Stimulated activated CD4-positive, alpha-beta T cell treated with anti-CD3 and anti-CD28 coated beads, TNF-alpha, amount 100 ng/mL, for 48 hours (primary cell): ENCODE data around the gene MYCN.
"Not testable (repeated sequence)": the region's sequence is repeated elsewhere in the genome, so short reads cannot be mapped to it uniquely, and the experiment has no call there.

Experiments
- DNase-seq, 3 donors: peaks; one replicate each; pipeline ENCODE4 v3.0.0-alpha.2; 2020; ENCODE audit warnings: low read depth in 3 of 3

The MYCN gene

GRCh38 chr2:15939854-15940660 lies at the start of gene MYCN:
Gene MYCN (plus strand): TSS chr2:15940550. CDS start chr2:15942065, 1,515 bp downstream.
- peak in 1 of 3 donors; percentile 35 for DNase-seq

- no peak for DNase-seq
Observed at GRCh38 chr2:15890936-15891905, 49.1 kb upstream of the MYCN start.

DNA sequence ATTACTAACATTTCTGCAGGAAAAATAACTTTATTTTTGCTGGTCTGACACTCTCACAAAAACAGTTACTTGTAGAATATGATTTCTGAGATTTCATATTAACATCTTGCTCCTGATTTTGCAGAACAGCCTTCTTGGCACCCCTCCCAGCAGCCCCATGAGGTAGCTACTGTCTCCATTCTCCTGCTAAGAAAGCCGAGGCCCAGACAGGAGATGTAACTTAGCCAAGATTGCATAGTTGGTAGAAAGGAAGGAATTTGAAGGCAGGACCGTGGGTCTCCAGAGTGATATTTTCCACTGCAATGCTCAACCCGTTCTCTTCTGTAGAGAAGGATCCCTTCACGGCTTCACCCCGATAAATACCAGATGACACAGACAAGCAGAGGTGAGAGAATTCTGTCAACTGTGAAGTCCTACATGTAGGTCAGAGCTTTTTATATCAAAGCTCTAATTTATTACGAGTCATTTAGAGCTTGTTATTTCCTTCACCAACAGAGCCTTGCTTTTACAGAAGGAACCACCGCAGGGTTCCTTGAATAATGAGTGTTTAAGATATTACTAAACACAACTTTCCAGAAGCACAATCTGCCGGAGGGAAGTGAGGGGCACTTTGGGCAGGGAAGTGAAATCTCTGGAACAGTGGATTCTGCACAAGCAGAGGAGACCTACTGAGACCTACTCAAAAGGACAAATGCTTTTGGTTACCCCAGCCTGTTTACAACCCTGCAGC lies 48.0 kb upstream of the MYCN start:
- no peak for DNase-seq

GRCh38 chr2:15893085-15893484 lies 47.3 kb upstream of the MYCN start:
- DNase-seq, result no peak

GRCh38 chr2:15893689-15894480 lies 46.5 kb upstream of the MYCN start:
- DNase-seq, result no peak

- no peak for DNase-seq
Observed at GRCh38 chr2:15894481-15895144, 45.7 kb upstream of the MYCN start.

DNA sequence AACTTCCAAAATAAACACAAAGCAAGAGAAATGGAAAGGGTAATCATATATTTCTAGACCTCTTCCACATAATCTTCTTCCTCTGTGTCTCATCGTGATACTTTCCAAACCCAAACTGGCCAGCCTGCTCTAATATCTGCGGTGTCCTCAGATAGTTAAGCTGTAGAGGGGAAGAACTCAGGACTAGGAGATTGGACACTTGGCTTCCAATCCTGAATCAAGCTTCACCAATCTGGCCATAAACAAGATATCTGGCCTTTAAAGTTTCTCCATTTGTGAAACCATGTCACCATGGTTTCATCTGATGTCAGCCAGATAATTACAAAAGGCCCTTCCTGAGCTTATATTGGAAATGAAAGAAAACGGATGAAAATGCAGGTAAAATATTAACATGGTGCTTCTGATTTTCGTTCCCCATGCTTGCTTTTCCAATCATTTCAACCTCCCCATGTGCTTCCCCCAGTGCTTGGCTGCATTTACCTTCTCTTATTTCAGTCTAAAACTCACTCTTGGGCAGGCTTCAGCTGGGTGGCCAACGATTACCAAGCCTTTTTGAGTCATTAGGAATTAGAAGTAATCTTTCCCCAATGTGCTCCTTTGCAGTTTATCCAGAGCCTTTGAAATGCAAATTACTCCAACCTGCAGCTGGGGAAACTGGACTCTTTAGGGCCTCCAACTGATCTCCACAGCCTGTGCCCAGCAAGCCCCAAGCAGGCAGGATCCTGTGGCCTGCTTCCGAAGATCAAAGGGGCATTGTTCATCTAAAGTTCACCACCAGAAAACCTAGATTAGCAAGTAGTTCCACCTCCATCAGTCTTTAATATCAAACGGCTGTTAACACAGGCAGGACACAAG lies 44.5 kb upstream of the MYCN start:
- DNase-seq, result no peak

GRCh38 chr2:15896859-15897258 lies 43.5 kb upstream of the MYCN start:
- no peak for DNase-seq

DNA sequence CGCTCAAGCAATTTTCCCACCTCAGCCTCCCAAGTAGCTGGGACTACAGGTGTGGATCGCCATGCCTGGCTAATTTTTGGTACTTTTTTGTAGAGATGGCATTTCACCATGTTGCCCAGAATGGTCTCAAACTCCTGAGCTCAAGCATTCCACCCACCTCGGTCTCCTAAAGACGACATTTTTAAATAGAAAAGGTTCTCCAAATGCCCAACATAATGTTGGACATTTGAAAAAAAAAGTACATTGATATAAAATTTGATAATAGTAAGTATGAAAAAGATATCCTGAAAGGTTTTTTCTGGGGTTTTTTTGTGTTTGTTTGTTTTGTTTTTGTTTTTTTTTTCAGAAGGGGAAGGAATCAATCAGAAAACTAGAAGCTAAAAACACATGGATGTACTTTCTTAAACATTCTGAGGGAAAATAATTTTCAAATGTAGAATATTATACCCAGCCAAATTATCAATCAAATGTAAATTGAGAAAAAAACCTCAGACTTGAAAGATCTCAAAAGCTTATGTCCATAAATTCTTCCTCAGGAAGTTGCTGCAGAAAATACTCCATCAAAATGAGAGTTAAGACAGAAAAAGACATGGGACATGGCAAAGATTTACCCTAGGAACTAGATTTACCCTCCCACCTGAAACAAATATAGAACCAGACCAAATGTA lies 42.8 kb upstream of the MYCN start:
- no peak for DNase-seq

GRCh38 chr2:15899327-15899612 lies 41.1 kb upstream of the MYCN start:
- DNase-seq, result no peak

DNA sequence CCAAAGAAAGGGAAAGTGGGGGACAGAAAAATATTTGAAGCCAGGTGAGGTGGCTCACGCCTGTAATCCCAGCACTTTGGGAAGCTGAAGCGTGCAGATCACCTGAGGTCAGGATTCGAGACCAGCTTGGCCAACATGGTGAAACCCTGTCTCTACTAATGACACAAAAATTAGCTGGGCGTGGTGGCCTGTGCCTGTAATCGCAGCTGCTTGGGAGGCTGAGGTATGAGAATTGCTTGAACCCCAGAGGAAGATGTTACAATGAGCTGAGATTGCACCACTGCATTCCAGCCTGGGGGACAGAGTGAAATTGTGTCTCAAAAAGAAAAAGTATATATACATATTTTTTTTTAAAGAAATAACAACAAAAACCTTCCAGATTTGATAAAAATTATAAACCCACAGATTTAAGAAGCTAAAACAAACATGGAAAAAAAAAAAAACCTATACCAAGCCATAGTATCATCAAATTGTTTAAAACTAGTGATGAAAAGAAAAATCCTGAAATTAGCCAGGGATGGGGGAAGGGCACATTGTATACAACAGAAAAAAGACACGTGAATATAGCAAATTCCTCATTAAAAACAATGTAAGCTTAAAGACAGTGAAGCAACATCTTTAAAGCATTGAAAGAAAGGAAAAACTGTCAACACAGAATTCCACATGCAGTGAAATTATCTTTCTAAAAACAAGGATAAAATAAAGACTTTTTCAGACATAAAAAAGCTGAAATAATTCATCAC lies 40.4 kb upstream of the MYCN start:
- no peak for DNase-seq

GRCh38 chr2:15901095-15901807 lies 39.1 kb upstream of the MYCN start:
- DNase-seq, result no peak

GRCh38 chr2:15901808-15902130 lies 38.6 kb upstream of the MYCN start:
- no peak for DNase-seq

DNA sequence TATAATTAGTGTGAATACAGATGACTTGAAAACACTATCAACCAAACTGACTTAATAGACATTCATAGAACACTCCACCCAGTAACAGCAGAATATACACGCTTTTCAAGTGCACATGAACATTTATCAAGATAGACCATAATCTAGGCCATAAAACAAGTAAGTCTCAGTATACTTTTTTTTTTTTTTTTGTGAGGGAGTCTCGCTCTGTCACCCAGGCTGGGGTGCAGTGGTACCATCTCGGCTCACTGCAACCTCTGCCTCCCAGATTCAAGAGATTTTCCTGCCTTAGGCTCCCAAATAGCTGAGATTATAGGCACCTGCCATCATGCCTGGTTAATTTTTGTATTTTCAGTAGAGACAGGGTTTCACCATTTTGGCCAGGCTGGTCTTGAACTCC lies 36.4 kb upstream of the MYCN start:
- not testable (repeated sequence) for DNase-seq

GRCh38 chr2:15905267-15905645 lies 35.1 kb upstream of the MYCN start:
- DNase-seq, result no peak

DNA sequence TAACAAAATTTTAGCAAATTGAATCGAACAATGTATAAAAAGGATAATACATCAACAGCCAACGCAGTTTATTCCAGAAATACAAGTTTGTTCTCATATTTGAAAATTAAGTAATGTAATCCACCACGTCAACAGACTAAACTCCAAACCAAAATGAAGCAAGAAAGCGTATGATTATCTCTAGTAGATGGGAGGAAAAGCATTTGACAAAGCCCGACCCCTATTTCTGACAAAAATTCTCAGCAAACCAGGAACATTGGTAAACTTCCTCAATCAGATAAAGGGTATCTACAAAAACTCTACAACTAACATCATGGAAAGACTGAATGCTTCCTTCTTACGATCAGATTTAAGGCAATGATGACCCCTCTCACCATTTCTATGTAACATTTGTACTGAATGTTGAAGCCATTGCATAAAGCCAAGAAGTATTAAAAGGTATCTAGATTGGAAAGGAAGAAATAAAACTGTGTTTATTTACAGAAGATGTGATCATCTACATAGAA lies 34.3 kb upstream of the MYCN start:
- DNase-seq, result no peak

DNA sequence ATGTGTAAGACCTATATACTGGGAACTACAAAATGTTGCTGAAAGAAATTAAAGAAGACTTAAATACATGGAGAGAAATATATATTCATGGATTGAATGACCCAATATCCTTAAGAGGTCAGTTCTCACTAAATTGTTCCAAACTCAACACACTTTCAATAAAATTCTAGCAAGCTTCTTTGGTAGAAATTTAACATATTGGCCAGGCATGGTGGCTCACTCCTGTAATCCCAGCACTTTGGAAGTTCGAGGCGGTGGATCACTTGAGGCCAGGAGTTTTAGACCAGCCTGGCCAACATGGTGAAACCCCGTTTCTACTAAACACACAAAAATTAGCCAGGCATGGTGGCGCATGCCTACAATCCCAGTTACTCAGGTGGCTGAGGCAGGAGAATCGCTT lies 33.6 kb upstream of the MYCN start:
- DNase-seq, result no peak
